WI38 (cell line): ENCODE measurements around the gene PDE10A.
"Not testable (repeated sequence)": the region's sequence is repeated elsewhere in the genome, so short reads cannot be mapped to it uniquely, and the experiment has no call there.

Experiments used
- H3K4me3 ChIP-seq: 2 replicates; pipeline ENCODE4 v1.5.1; 2011; ENCODE audit warnings: low read depth, mild to moderate bottlenecking, control low read depth, low read length
- CTCF ChIP-seq: IDR thresholded peaks from 2 replicates; pipeline ENCODE4 v1.5.1; 2012; ENCODE audit warnings: low read depth, mild to moderate bottlenecking, control low read depth, low read length

The PDE10A gene

DNA sequence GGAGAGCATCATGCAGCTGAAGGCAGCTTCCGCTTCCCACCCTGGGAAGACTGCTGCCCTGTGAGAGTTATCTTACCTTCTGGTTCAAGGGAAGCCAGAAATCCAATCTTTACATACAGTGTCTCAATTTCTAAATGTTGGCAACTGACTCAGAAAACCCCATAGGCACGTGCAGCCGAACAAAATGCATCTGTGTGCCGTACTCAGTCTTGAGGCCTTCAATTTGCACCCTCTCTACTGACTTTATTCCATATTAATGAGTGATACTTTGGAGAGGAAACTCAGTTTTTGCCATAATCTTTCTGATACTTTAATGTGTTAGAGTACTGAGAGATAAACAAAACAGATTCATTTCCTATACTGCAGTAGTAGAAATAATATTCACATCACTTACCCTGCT, 181.1 kb downstream of the PDE10A start:
- no peak overlapping the region for H3K4me3 ChIP-seq
- no peak for TF ChIP-seq CTCF

DNA sequence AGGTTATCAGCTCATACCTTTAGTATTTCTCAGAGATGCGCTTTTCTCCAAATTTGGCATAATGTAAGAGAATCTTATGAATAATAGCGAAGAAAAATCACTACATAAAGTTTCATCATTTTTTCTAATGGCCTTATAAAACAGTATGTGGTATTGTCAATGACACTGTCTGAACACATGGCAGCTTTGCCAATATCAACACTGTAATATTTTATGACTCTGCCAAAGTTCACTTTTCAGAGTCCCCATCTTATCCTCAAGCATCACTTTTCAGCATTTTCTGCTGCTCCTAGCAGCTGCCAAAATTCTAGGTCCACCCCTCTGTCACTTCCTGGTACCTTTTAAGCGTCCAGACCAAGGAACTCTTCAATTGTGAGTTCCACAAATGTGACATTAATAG, 182.1 kb downstream of the PDE10A start:
- H3K4me3 ChIP-seq: no peak overlapping the region
- TF ChIP-seq CTCF: no peak

GRCh38 chr6:165478581-165478980, 184.5 kb downstream of the PDE10A start:
- no peak overlapping the region for H3K4me3 ChIP-seq
- no peak for TF ChIP-seq CTCF

DNA sequence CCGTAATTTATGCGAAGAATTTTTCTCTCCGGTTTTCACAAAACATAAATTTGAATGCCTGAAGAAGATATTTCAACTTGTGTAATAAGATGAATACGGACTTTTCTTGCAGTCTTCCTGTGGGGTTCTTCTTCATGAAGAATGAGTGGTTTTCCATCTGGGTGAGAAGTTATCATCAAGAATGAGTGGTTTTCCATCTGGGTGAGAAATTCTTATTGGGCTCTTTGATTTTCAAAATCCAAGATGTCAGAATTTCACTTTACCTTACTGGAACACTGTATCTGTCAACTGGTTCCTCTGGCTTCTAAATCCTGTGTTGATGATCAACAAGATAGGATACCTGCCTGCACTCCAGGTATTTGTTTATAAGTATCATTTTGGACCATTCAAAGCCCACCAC, 193.6 kb downstream of the PDE10A start:
- H3K4me3 ChIP-seq: no peak overlapping the region
- TF ChIP-seq CTCF: no peak

DNA sequence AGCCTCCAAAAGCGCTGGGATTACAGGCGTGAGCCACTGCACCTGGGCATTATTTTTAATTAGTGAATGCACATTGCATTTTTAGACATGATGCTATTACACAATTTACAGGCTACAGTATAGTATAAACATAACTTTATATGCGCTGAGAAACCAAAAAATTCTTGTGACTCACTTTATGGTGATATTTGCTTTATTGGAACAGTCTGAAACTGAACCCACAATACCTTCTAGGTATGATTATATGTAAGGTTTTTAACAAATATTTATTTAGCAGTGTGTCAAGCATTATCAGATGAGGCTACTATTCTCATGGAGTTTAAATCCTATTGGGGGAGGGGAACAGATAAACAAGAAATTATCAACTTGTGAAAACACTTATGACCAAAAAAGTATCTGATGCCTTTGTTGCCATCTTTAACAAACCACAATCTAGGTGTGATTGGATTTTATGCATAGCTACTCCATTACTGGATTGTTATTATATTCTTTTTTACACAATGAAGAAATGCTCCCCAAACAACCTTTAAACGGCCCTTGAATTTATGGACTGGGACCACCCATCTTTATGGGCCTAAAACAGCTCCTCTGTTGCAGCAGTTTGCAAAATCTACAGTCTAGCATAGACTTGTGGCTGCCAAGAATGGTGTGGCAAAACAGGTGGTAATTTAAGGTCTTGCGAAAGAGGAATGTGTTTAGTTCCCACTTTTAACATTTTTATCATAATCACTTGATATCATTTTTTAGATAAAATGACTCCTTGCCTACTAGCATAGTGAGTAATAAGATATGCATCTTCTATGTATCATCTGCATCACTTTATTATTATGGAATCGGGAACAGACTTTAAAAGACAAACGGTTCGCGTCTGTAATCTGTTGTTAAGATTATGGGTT, 194.5 kb downstream of the PDE10A start:
- no peak for TF ChIP-seq CTCF
- H3K4me3 ChIP-seq: no peak overlapping the region

- H3K4me3 ChIP-seq: not testable (repeated sequence)
Observed at GRCh38 chr6:165463499-165463898, 199.5 kb downstream of the PDE10A start.

GRCh38 chr6:165459605-165460301, 203.3 kb downstream of the PDE10A start:
- H3K4me3 ChIP-seq: not testable (repeated sequence)

GRCh38 chr6:165458134-165458533, 204.9 kb downstream of the PDE10A start:
- no peak for TF ChIP-seq CTCF
- H3K4me3 ChIP-seq: no peak overlapping the region
